OCI-LY7 (cell line): ENCODE data around the gene CDC6. TPM values are rescaled to one million over a fixed set of nuclear protein-coding genes. Genes with fewer than 3 reads are reported as not detected.

Source experiments
- BruUV-seq: library from RNA; stranded (reverse); fragments of 400-500 nt; replicated peaks from 2 replicates; lab custom pipeline; 2021; lab: Mats Ljungman, UMichigan
- CTCF ChIA-PET: fragments of 300-600 bp; sonication (Branson Sonifier 250); formaldehyde crosslinking; loops from one replicate; lab custom pipeline; 2022; ENCODE audit warnings: antibody characterized with exemption; ENCODE audit not compliant: unreplicated experiment; lab: Charles Lee
- POLR2A ChIA-PET: fragments of 300-600 bp; sonication (Branson Sonifier 250); formaldehyde crosslinking; loops from one replicate; lab custom pipeline; 2022; ENCODE audit warnings: antibody characterized with exemption; lab: Charles Lee
- DNase-seq: peaks from one replicate; pipeline ENCODE4 v3.0.0-alpha.2; 2015; ENCODE audit warnings: low spot score
- H2AFZ ChIP-seq: fragments of 200-600 bp; sonication (generic), shearing (Covaris generic); 2 replicates; pipeline ENCODE4 v1.6.1; 2014; ENCODE audit warnings: mild to moderate bottlenecking, antibody characterized with exemption, low read length, moderate library complexity
- H3K27ac ChIP-seq: fragments of 200-600 bp; sonication (generic); 2 replicates; pipeline ENCODE4 v1.5.1; 2014; ENCODE audit warnings: mixed run types, low read depth, mild to moderate bottlenecking, moderate library complexity, low read length, inconsistent platforms; ENCODE audit not compliant: poor library complexity, severe bottlenecking
- H3K36me3 ChIP-seq: fragments of 200-600 bp; sonication (generic); 2 replicates; pipeline ENCODE4 v1.6.1; 2014; ENCODE audit warnings: mild to moderate bottlenecking, antibody characterized with exemption, low read length, moderate library complexity, mixed read lengths; ENCODE audit not compliant: insufficient read depth
- H3K4me1 ChIP-seq: fragments of 200-600 bp; sonication (generic); 2 replicates; pipeline ENCODE4 v1.5.1; 2014; ENCODE audit warnings: mild to moderate bottlenecking, low read length; ENCODE audit not compliant: insufficient read depth, poor library complexity, severe bottlenecking
- H3K4me2 ChIP-seq: fragments of 200-600 bp; sonication (generic); 2 replicates; pipeline ENCODE4 v1.6.1; 2014; ENCODE audit warnings: mild to moderate bottlenecking, low read length
- H3K4me3 ChIP-seq: fragments of 200-600 bp; sonication (generic); 2 replicates; pipeline ENCODE4 v1.5.1; 2014; ENCODE audit warnings: mild to moderate bottlenecking, low read depth, low read length; ENCODE audit not compliant: poor library complexity, severe bottlenecking
- H3K79me2 ChIP-seq: fragments of 200-600 bp; sonication (generic); 2 replicates; pipeline ENCODE4 v1.6.1; 2016; ENCODE audit warnings: low read depth, mild to moderate bottlenecking, low read length, moderate library complexity, mixed read lengths; ENCODE audit not compliant: insufficient read depth
- H3K9me2 ChIP-seq: fragments of 200-600 bp; sonication (generic); 2 replicates; pipeline ENCODE4 v1.6.1; 2016; ENCODE audit warnings: mild to moderate bottlenecking, low read length, mixed read lengths; ENCODE audit not compliant: insufficient read depth
- H3K9me3 ChIP-seq: fragments of 200-600 bp; sonication (generic); 2 replicates; pipeline ENCODE4 v1.6.1; 2014; ENCODE audit warnings: mild to moderate bottlenecking, mixed run types, low read length, mixed read lengths
- H4K20me1 ChIP-seq: fragments of 200-600 bp; sonication (generic); 2 replicates; pipeline ENCODE4 v1.6.1; 2014; ENCODE audit warnings: mild to moderate bottlenecking, antibody characterized with exemption, low read length, moderate library complexity, mixed read lengths; ENCODE audit not compliant: insufficient read depth
- EZH2phosphoT487 ChIP-seq: fragments of 200-600 bp; sonication (generic); IDR thresholded peaks from 2 replicates; pipeline ENCODE4 v1.6.1; 2018; ENCODE audit warnings: low read depth, borderline replicate concordance, mild to moderate bottlenecking, mixed run types, antibody characterized with exemption, low read length, moderate library complexity, mixed read lengths
- intact Hi-C: fragments of 100-400 bp; cut with micrococcal nuclease; formaldehyde crosslinking; loops from one replicate; pipeline ENCODE4 v1.10.0; 2022; ENCODE audit not compliant: unreplicated experiment
- total RNA-seq, 2 experiments: library from RNA; depleted of rRNA in 1 of 2; stranded (reverse); fragments of >200 nt in 1 of 2; shearing (Covaris generic) in 1 of 2; gene quantifications; 2 replicates each; pipeline ENCODE4 v1.2.3, GENCODE V29; 2014 to 2022
- TF ChIP-seq, protein P1 (sequence below): fragments of 200-600 bp; sonication (generic); conservative IDR thresholded peaks from 2 replicates; pipeline ENCODE4 v1.5.1; 2014; ENCODE audit warnings: mild to moderate bottlenecking, antibody characterized with exemption, low read length, moderate library complexity, mixed read lengths

CDC6 gene
- total RNA-seq, 2 experiments from 2014 or later: 75.2 to 132 TPM

DNA sequence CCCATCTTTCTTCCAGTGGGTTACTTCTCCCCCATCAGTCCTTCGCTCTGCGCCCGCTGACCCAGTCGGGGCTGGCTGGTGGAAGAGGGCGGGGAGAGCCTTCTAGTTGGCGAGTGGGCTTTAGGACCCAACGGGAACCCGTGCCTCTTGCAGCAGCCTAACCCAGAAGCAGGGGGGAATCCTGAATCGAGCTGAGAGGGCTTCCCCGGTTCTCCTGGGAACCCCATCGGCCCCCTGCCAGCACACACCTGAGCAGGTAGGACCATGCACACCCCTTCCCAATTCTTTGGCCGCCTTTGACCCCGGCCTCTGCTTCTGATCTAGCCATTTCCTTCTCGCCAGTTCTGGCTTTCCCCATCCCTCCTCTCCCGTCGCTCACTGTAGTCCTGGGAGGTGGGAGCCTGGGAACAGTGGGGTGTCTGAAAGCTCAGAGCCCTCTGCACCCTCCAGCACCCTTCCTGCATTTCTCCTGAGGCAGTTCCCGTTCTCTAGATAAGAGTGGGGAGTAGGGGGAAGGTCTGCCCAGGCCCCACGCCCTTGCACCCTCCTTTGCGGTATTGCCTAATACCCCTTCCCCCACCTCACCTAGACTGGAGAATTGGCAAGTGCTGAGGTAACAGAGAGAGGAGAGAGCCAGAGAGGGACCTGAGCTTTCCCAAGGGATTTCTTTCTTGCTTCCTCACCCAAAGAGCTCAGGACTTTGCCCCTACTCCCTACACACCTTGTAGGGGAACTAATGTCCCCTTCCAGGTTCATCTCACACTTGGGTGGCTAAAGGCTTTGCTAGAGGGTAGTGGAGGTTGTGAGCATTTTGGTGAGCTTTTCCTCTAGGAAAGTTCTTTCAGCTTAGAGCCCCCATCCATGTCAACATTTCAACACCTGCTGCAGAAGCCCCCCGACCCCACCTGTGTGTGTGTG, 21.6 kb downstream of the CDC6 start, which contains the start of gene RARA:
Gene RARA (plus strand): TSS at position 150 of the 918 bp plus-strand sequence. CDS start 22,039 bp downstream, outside the sequence.
- Histone ChIP-seq H3K4me1 (peaks cover 33% of the 10 kb centered on the region), H3K27ac (no peak within 1 kb of the TSS), H4K20me1 (peaks cover under 1% of the 10 kb centered on the region; the same call in 1 of the 2 replicates), H2AFZ (no peak within 1 kb of the TSS), H3K9me2 (no peaks in the 10 kb centered on the region), H3K4me3 (no peak within 1 kb of the TSS), H3K9me3 (no peaks in the 10 kb centered on the region), H3K36me3 (peaks cover 12% of the 10 kb centered on the region), H3K79me2 (no peaks in the 10 kb centered on the region), H3K4me2 (peak within 1 kb of the TSS; percentile 21; the same call in 1 of the 2 replicates)
- TF ChIP-seq, protein P1, sequence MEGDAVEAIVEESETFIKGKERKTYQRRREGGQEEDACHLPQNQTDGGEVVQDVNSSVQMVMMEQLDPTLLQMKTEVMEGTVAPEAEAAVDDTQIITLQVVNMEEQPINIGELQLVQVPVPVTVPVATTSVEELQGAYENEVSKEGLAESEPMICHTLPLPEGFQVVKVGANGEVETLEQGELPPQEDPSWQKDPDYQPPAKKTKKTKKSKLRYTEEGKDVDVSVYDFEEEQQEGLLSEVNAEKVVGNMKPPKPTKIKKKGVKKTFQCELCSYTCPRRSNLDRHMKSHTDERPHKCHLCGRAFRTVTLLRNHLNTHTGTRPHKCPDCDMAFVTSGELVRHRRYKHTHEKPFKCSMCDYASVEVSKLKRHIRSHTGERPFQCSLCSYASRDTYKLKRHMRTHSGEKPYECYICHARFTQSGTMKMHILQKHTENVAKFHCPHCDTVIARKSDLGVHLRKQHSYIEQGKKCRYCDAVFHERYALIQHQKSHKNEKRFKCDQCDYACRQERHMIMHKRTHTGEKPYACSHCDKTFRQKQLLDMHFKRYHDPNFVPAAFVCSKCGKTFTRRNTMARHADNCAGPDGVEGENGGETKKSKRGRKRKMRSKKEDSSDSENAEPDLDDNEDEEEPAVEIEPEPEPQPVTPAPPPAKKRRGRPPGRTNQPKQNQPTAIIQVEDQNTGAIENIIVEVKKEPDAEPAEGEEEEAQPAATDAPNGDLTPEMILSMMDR: no peak
- no peak for TF ChIP-seq EZH2phosphoT487
- intact Hi-C loops: no loop called here
- CTCF ChIA-PET: interaction anchor here (0.6 to 1.0 kb wide), 2 partner anchors 10 to 107 kb away, joined by 3 read pairs; no protein-coding TSS in a partner anchor
- DNase-seq: peak; percentile 58
- POLR2A ChIA-PET: interaction anchor here (0.5 to 1.0 kb wide), 2 partner anchors 8 to 921 kb away, joined by 3 read pairs; no protein-coding TSS in a partner anchor
- no TSS peak for BruUV-seq

DNA sequence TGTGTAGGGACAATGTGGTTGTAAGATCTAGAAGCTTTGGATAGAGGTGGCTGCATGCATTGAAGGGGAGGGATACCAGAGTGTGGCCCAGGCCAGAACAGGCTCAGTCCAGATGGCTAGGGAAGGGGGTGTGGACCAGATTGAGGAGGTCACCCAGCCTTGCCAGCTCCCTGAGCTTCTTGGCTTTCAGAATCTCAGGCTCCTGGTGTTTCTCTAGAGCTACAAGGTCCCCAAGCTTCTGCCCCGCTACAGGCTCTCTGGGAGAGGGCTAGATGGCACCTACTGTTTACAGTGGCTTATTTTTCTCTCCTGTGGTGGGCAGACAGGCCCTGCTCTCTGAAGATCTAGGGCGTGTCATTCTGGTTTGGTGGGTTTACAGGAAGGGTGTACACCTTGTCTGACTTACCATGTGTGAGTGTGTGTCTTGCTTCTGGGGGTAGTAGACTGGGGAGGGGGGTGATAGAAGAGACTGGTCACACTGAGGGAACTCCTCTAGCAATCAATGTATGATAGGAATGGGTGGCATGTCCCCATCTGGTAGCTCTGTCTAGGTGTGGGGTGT, 22.4 kb downstream of the CDC6 start:
- intact Hi-C loops: no loop called here
- DNase-seq: no peak
- TF ChIP-seq, protein P1: no peak
- no peak for TF ChIP-seq EZH2phosphoT487
- no peaks in the 10 kb centered on the region for H3K79me2 ChIP-seq
- POLR2A ChIA-PET: no interaction called here
- no peaks in the 10 kb centered on the region for H3K9me3 ChIP-seq
- CTCF ChIA-PET: interaction anchor here (0.6 to 1.0 kb wide), 2 partner anchors 9 to 108 kb away, joined by 3 read pairs; no protein-coding TSS in a partner anchor
- H3K36me3 ChIP-seq: peaks cover 5% of the 10 kb centered on the region; the same call in 1 of the 2 replicates
- no peak overlapping the region for H3K4me3 ChIP-seq
- BruUV-seq: no TSS peak
- no peak overlapping the region for H3K4me2 ChIP-seq
- H2AFZ ChIP-seq: no peak overlapping the region
- H4K20me1 ChIP-seq: no peaks in the 10 kb centered on the region
- H3K27ac ChIP-seq: no peak overlapping the region
- no peaks in the 10 kb centered on the region for H3K9me2 ChIP-seq
- H3K4me1 ChIP-seq: peaks cover 33% of the 10 kb centered on the region
